Transverse colon (tissue), 4 donors: Measurements from ENCODE around the gene UNC5A. TPM values are rescaled to one million over a fixed set of nuclear protein-coding genes. Genes with fewer than 3 reads are reported as not detected.

ENCODE experiments used
- DNase-seq: peaks from one replicate; pipeline ENCODE4 v3.0.0-alpha.2; 2019
- H3K27ac ChIP-seq, 4 donors: fragments of 200-600 bp; sonication (generic); 2 replicates each; pipeline ENCODE4 v1.5.1; 2016 to 2018; ENCODE audit warnings: inconsistent platforms in 4 of 4
- H3K27me3 ChIP-seq: fragments of 200-600 bp; sonication (generic); 2 replicates; pipeline ENCODE4 v1.5.1; 2017; ENCODE audit warnings: inconsistent platforms
- H3K36me3 ChIP-seq, 4 donors: fragments of 200-600 bp; sonication (generic); 2 replicates each; pipeline ENCODE4 v1.5.1; 2017 to 2019; ENCODE audit warnings: inconsistent platforms in 4 of 4
- H3K4me1 ChIP-seq, 4 donors: fragments of 200-600 bp; sonication (generic); 2 replicates each; pipeline ENCODE4 v1.5.1; 2017 to 2020; ENCODE audit warnings: inconsistent platforms in 4 of 4
- H3K4me3 ChIP-seq, 4 donors: fragments of 200-600 bp; sonication (generic); 1 replicate in 1 of 4; 2 replicates in 3 of 4; pipeline versions ENCODE4 v1.5.1 to v1.6.1; 2017 to 2019; ENCODE audit warnings: inconsistent platforms in 4 of 4
- H3K9me3 ChIP-seq, 2 donors: fragments of 200-600 bp; sonication (generic); 2 replicates each; pipeline ENCODE4 v1.5.1; 2017 to 2019; ENCODE audit warnings: inconsistent platforms in 2 of 2
- CTCF ChIP-seq, 5 experiments: fragments of 200-600 bp in 3 of 5; fragments of 450-650 bp in 2 of 5; sonication (generic) in 3 of 5; IDR thresholded peaks; 1 replicate in 2 of 5; 2 replicates in 3 of 5; pipeline ENCODE4 v1.5.1; 2016 to 2017; ENCODE audit warnings: antibody characterized with exemption in 5 of 5, inconsistent platforms in 3 of 5, mild to moderate bottlenecking in 2 of 5, moderate library complexity in 1 of 5
- EP300 ChIP-seq: sonication (generic); formaldehyde crosslinking; IDR thresholded peaks from one replicate; pipeline ENCODE4 v1.6.1; 2017; ENCODE audit warnings: antibody characterized with exemption, low read depth
- POLR2A ChIP-seq: fragments of 450-650 bp; IDR thresholded peaks from one replicate; pipeline ENCODE4 v1.6.1; 2016; ENCODE audit warnings: antibody characterized with exemption, mild to moderate bottlenecking, moderate library complexity
- POLR2AphosphoS5 ChIP-seq, 3 donors: sonication (generic); formaldehyde crosslinking; IDR thresholded peaks; one replicate each; pipeline ENCODE4 v1.6.1; 2016; ENCODE audit warnings: antibody characterized with exemption in 3 of 3
- WGBS, 2 donors: methylation state at CpG; one replicate each; pipeline ENCODE4 v1.1.5; 2018; ENCODE audit warnings: low coverage in 1 of 2; 5-methylcytosine and 5-hydroxymethylcytosine counted together
- in situ Hi-C, 4 donors: fragments of 200-750 bp; cut with MboI; loops; one replicate each; pipeline versions ENCODE4 v1.15.0 to v1.15.1; 2017; ENCODE audit warnings: low sequenced_read_pairs in 3 of 4, low pct_ligation_motif_present in 1 of 4, low pct_unique_long_range_greater_than_20kb in 1 of 4
- intact Hi-C: fragments of 100-400 bp; cut with DNase I; formaldehyde crosslinking; loops from one replicate; pipeline ENCODE4 v1.15.1; 2023; ENCODE audit warnings: low total_unique reads
- total RNA-seq, 4 donors: library from RNA; depleted of rRNA; stranded (reverse); fragments of >200 nt; gene quantifications; one replicate each; pipeline ENCODE4 v1.1.0, GENCODE V29; 2016

UNC5A gene
- total RNA-seq, 4 donors from 2014 or later = 0.32 TPM; not detected in 3

GRCh38 chr5:176850371-176851245 lies 40.2 kb downstream of the UNC5A start:
- no peak for TF ChIP-seq POLR2AphosphoS5 (IDR thresholded peaks at IDR 0.05)
- TF ChIP-seq CTCF (IDR thresholded peaks at IDR 0.05) = no peak
- TF ChIP-seq EP300 = no peak
- TF ChIP-seq POLR2A = no peak
- no peak overlapping the region for H3K4me3 ChIP-seq
- intact Hi-C loops = no loop called here
- DNase-seq = no peak
- H3K9me3 ChIP-seq = no peaks in the 10 kb centered on the region
- peaks cover 49% of the 10 kb centered on the region for H3K27me3 ChIP-seq
- no peak overlapping the region for H3K27ac ChIP-seq
- H3K4me1 ChIP-seq = no peaks in the 10 kb centered on the region
- no peaks in the 10 kb centered on the region for H3K36me3 ChIP-seq
- in situ Hi-C loops = no loop called here
- 79% methylated on average over 21 of the region's 21 CpGs; no CpG with 5 or more reads in 1 of the 2 donors for WGBS, 2 donors

- no peaks in the 10 kb centered on the region for H3K9me3 ChIP-seq
- DNase-seq = no peak
- no peak for TF ChIP-seq POLR2A
- TF ChIP-seq CTCF (IDR thresholded peaks at IDR 0.05) = no peak
- TF ChIP-seq POLR2AphosphoS5 (IDR thresholded peaks at IDR 0.05) = no peak
- TF ChIP-seq EP300 = no peak
- no peak overlapping the region for H3K27ac ChIP-seq
- H3K36me3 ChIP-seq = no peaks in the 10 kb centered on the region
- H3K27me3 ChIP-seq = peaks cover 41% of the 10 kb centered on the region
- in situ Hi-C loops = no loop called here
- 40% methylated on average over 9 of the region's 12 CpGs; no CpG with 5 or more reads in 1 of the 2 donors for WGBS, 2 donors
- H3K4me1 ChIP-seq = no peaks in the 10 kb centered on the region
- intact Hi-C loops = no loop called here
- H3K4me3 ChIP-seq = no peak overlapping the region
Observed at GRCh38 chr5:176851380-176851779, 41.0 kb downstream of the UNC5A start.

GRCh38 chr5:176851871-176852658 lies 41.7 kb downstream of the UNC5A start:
- Histone ChIP-seq H3K4me3 (no peak overlapping the region), H3K4me1 (no peaks in the 10 kb centered on the region), H3K36me3 (no peaks in the 10 kb centered on the region), H3K27ac (no peak overlapping the region), H3K9me3 (no peaks in the 10 kb centered on the region), H3K27me3 (peaks cover 34% of the 10 kb centered on the region)
- 57% methylated on average over 13 of the region's 17 CpGs; no CpG with 5 or more reads in 1 of the 2 donors for WGBS, 2 donors
- no peak for DNase-seq
- no peak for TF ChIP-seq EP300
- TF ChIP-seq POLR2A = no peak
- TF ChIP-seq CTCF (IDR thresholded peaks at IDR 0.05) = no peak
- TF ChIP-seq POLR2AphosphoS5 (IDR thresholded peaks at IDR 0.05) = no peak
- intact Hi-C loops = no loop called here
- in situ Hi-C loops = no loop called here

- H3K4me1 ChIP-seq = no peaks in the 10 kb centered on the region
- DNase-seq = no peak
- no peak overlapping the region for H3K27ac ChIP-seq
- no peak overlapping the region for H3K4me3 ChIP-seq
- peaks cover 22% of the 10 kb centered on the region for H3K27me3 ChIP-seq
- H3K9me3 ChIP-seq = no peaks in the 10 kb centered on the region
- no peak for TF ChIP-seq EP300
- no peak for TF ChIP-seq POLR2A
- no peak for TF ChIP-seq CTCF (IDR thresholded peaks at IDR 0.05)
- TF ChIP-seq POLR2AphosphoS5 (IDR thresholded peaks at IDR 0.05) = no peak
- 67% methylated on average over 20 of the region's 20 CpGs; no CpG with 5 or more reads in 1 of the 2 donors for whole genome bisulfite sequencing, 2 donors
- intact Hi-C loops = no loop called here
- in situ Hi-C loops = no loop called here
- H3K36me3 ChIP-seq = no peaks in the 10 kb centered on the region
Observed at GRCh38 chr5:176853151-176853778, 42.9 kb downstream of the UNC5A start.
